HCT116 (cell line): ENCODE measurements around the gene PPP1R13L. TPM values are rescaled to one million over a fixed set of nuclear protein-coding genes. Genes with fewer than 3 reads are reported as not detected.

Experiments used
- ATAC-seq: fragments of 200-7000 bp; cut with Tn5 transposase; 2 replicates; pipeline ENCODE4 v1.9.1; 2020; ENCODE audit warnings: mild to moderate bottlenecking, moderate library complexity
- BruUV-seq: library from RNA; stranded (reverse); fragments of 400-500 nt; replicated peaks from 2 replicates; lab custom pipeline; 2021; lab: Mats Ljungman, UMichigan
- CTCF ChIA-PET: fragments of 300-600 bp; sonication (Branson Sonifier 250); formaldehyde crosslinking; loops from one replicate; lab custom pipeline; 2021; ENCODE audit warnings: antibody characterized with exemption; lab: Charles Lee
- POLR2A ChIA-PET: fragments of 300-600, 350-600 bp; sonication (Branson Sonifier 250); formaldehyde crosslinking; loops from one replicate; lab custom pipeline; 2021; ENCODE audit warnings: antibody characterized with exemption; lab: Charles Lee
- RAD21 ChIA-PET, 2 experiments: fragments of 300-600 bp; sonication (Branson Sonifier 250); formaldehyde crosslinking; loops; one replicate each; lab custom pipeline; 2023; ENCODE audit warnings: low total read pairs in 2 of 2; ENCODE audit not compliant: uncharacterized antibody in 2 of 2, unreplicated experiment in 2 of 2, low non-redundant PET in 1 of 2; lab: Charles Lee
- DNase-seq: peaks from one replicate; pipeline ENCODE4 v3.0.0-alpha.2; 2010; ENCODE audit warnings: low read depth, low spot score
- H2AFZ ChIP-seq: fragments of 200-600 bp; shearing (Covaris generic), sonication (generic); 2 replicates; pipeline ENCODE4 v1.6.1; 2017; ENCODE audit warnings: low read depth, mixed run types, mixed read lengths, antibody characterized with exemption, low read length; ENCODE audit not compliant: poor library complexity, severe bottlenecking
- H3K27ac ChIP-seq: 2 replicates; pipeline ENCODE4 v1.5.1; 2012; ENCODE audit warnings: low read depth, low read length
- H3K27me3 ChIP-seq: fragments of 200-600 bp; sonication (generic); 2 replicates; pipeline ENCODE4 v1.6.1; 2016; ENCODE audit warnings: mixed run types, low read length, mixed read lengths; ENCODE audit not compliant: insufficient read depth
- H3K36me3 ChIP-seq, 2 experiments: fragments of 200-500 bp in 1 of 2; fragments of 200-600 bp in 1 of 2; sonication (Bioruptor generic) in 1 of 2; sonication (generic) in 1 of 2; 2 replicates each; pipeline versions ENCODE4 v1.5.1 to v1.6.1; 2014 to 2016; ENCODE audit warnings: low read length in 2 of 2, inconsistent platforms in 1 of 2, mixed read lengths in 1 of 2, mixed run types in 1 of 2; ENCODE audit not compliant: insufficient read depth in 2 of 2, control insufficient read depth in 1 of 2
- H3K4me1 ChIP-seq, 2 experiments: fragments of 200-600 bp in 1 of 2; sonication (generic) in 1 of 2; 2 replicates each; pipeline versions ENCODE4 v1.5.1 to v1.6.1; 2012 to 2017; ENCODE audit warnings: low read length in 2 of 2, inconsistent platforms in 1 of 2, mild to moderate bottlenecking in 1 of 2, mixed read lengths in 1 of 2, mixed run types in 1 of 2, moderate library complexity in 1 of 2; ENCODE audit not compliant: insufficient read depth in 2 of 2, control insufficient read depth in 1 of 2
- H3K4me2 ChIP-seq: fragments of 200-600 bp; sonication (generic); 2 replicates; pipeline ENCODE4 v1.6.1; 2017; ENCODE audit warnings: mixed run types, low read length, mixed read lengths
- H3K4me3 ChIP-seq, 2 experiments: fragments of 200-600 bp in 1 of 2; sonication (generic) in 1 of 2; replicated peaks in 1 of 2; 2 replicates each; pipeline ENCODE4 v1.5.1; 2011 to 2016; ENCODE audit warnings: low read length in 2 of 2, control low read depth in 1 of 2, low read depth in 1 of 2, mild to moderate bottlenecking in 1 of 2, mixed read lengths in 1 of 2, mixed run types in 1 of 2
- H3K79me2 ChIP-seq: fragments of 200-600 bp; sonication (generic); 2 replicates; pipeline ENCODE4 v1.6.1; 2017; ENCODE audit warnings: mild to moderate bottlenecking, mixed run types, low read length, moderate library complexity, mixed read lengths; ENCODE audit not compliant: insufficient read depth
- H3K9ac ChIP-seq: fragments of 200-600 bp; sonication (generic); 2 replicates; pipeline ENCODE4 v1.6.1; 2016; ENCODE audit warnings: low read length, mixed read lengths
- H3K9me2 ChIP-seq: fragments of 200-600 bp; sonication (generic), shearing (Covaris generic); 2 replicates; pipeline ENCODE4 v1.6.1; 2017; ENCODE audit warnings: mixed run types, mild to moderate bottlenecking, moderate library complexity; ENCODE audit not compliant: insufficient read depth
- H3K9me3 ChIP-seq, 2 experiments: fragments of 200-500 bp in 1 of 2; fragments of 200-600 bp in 1 of 2; sonication (Bioruptor generic) in 1 of 2; sonication (generic) in 1 of 2; 2 replicates each; pipeline ENCODE4 v1.6.1; 2014 to 2017; ENCODE audit warnings: low read length in 2 of 2, mixed read lengths in 2 of 2, inconsistent platforms in 1 of 2, low read depth in 1 of 2, mild to moderate bottlenecking in 1 of 2, mixed run types in 1 of 2, moderate library complexity in 1 of 2; ENCODE audit not compliant: control insufficient read depth in 1 of 2, insufficient read depth in 1 of 2
- H4K20me1 ChIP-seq: fragments of 200-600 bp; sonication (generic), shearing (Covaris generic); 2 replicates; pipeline ENCODE4 v1.6.1; 2017; ENCODE audit warnings: mixed run types, mild to moderate bottlenecking, moderate library complexity; ENCODE audit not compliant: insufficient read depth
- CBX3 ChIP-seq: IDR thresholded peaks from 2 replicates; pipeline ENCODE4 v1.6.1; 2012; ENCODE audit warnings: low read depth
- CEBPB ChIP-seq: IDR thresholded peaks from 2 replicates; pipeline ENCODE4 v1.6.1; 2012; ENCODE audit warnings: low read depth
- CTCF ChIP-seq, 3 experiments: fragments of 200-600 bp in 1 of 3; sonication (generic) in 1 of 3; IDR thresholded peaks in 2 of 3; conservative IDR thresholded peaks in 1 of 3; 2 replicates each; pipeline ENCODE4 v1.5.1; 2012 to 2017; ENCODE audit warnings: low read depth in 2 of 3, low read length in 2 of 3, antibody characterized with exemption in 1 of 3, borderline replicate concordance in 1 of 3, control low read depth in 1 of 3, mild to moderate bottlenecking in 1 of 3, mixed read lengths in 1 of 3, mixed run types in 1 of 3, moderate library complexity in 1 of 3; ENCODE audit not compliant: insufficient read depth in 1 of 3
- EGR1 ChIP-seq: IDR thresholded peaks from 2 replicates; pipeline ENCODE4 v1.6.1; 2012; ENCODE audit warnings: low read depth
- ELF1 ChIP-seq: IDR thresholded peaks from 2 replicates; pipeline ENCODE4 v1.6.1; 2012; ENCODE audit warnings: low read depth, borderline replicate concordance
- EZH2phosphoT487 ChIP-seq: fragments of 200-600 bp; IDR thresholded peaks from 2 replicates; pipeline ENCODE4 v1.6.1; 2018; ENCODE audit warnings: antibody characterized with exemption, borderline replicate concordance
- FOSL1 ChIP-seq: IDR thresholded peaks from 2 replicates; pipeline ENCODE4 v1.6.1; 2012; ENCODE audit warnings: low read depth
- JUND ChIP-seq: IDR thresholded peaks from 2 replicates; pipeline ENCODE4 v1.6.1; 2012
- MAX ChIP-seq: IDR thresholded peaks from 2 replicates; pipeline ENCODE4 v1.6.1; 2012
- RAD21 ChIP-seq: IDR thresholded peaks from 2 replicates; pipeline ENCODE4 v1.6.1; 2012; ENCODE audit warnings: low read depth, mild to moderate bottlenecking
- SP1 ChIP-seq: IDR thresholded peaks from 2 replicates; pipeline ENCODE4 v1.6.1; 2012; ENCODE audit warnings: low read depth
- SRF ChIP-seq: IDR thresholded peaks from 2 replicates; pipeline ENCODE4 v1.6.1; 2012; ENCODE audit warnings: low read depth
- TCF7L2 ChIP-seq: IDR thresholded peaks from 2 replicates; pipeline ENCODE4 v1.7.0; 2011; ENCODE audit warnings: borderline replicate concordance, inconsistent platforms; ENCODE audit not compliant: insufficient read depth, insufficient read length; ENCODE audit errors: extremely low read depth
- YY1 ChIP-seq: IDR thresholded peaks from 2 replicates; pipeline ENCODE4 v1.6.1; 2011; ENCODE audit warnings: low read length, low read depth, moderate library complexity, mild to moderate bottlenecking; ENCODE audit not compliant: insufficient replicate concordance; ENCODE audit errors: extremely low read depth
- ZFX ChIP-seq: fragments of 450-650 bp; IDR thresholded peaks from 2 replicates; pipeline ENCODE4 v1.6.1; 2017
- ZNF274 ChIP-seq: fragments of 200-500 bp; sonication (Bioruptor generic); IDR thresholded peaks from 2 replicates; pipeline ENCODE4 v1.6.1; 2014; ENCODE audit warnings: mild to moderate bottlenecking, low read depth, low read length, inconsistent platforms
- intact Hi-C: fragments of 100-400 bp; cut with micrococcal nuclease; formaldehyde crosslinking; loops from 2 replicates; pipeline ENCODE4 v1.10.0; 2022
- total RNA-seq: library from RNA; stranded (reverse); gene quantifications from one replicate; pipeline ENCODE4 v1.2.1, GENCODE V29; 2021; ENCODE audit not compliant: unreplicated experiment

The PPP1R13L gene
- total RNA-seq, 1 experiment from 2014 or later, result 89.1 TPM

GRCh38 chr19:45417151-45417550 lies 12.3 kb upstream of the PPP1R13L start:
- Histone ChIP-seq H3K27me3 (no peaks in the 10 kb centered on the region), H3K4me3 (no peak overlapping the region), H3K9me2 (no peaks in the 10 kb centered on the region), H3K4me2 (peak overlapping the region; percentile 17; the same call in 1 of the 2 replicates), H3K36me3 (peaks cover 24 to 42% of the 10 kb centered on the region in 2 experiments; a peak in 3 of 4 replicates), H3K27ac (no peak overlapping the region), H3K79me2 (peaks cover 28% of the 10 kb centered on the region), H3K4me1 (peaks cover 7 to 41% of the 10 kb centered on the region in 2 experiments), H2AFZ (no peak overlapping the region), H4K20me1 (no peaks in the 10 kb centered on the region), H3K9me3 (no peaks in the 10 kb centered on the region), H3K9ac (no peak overlapping the region)
- RAD21 ChIA-PET, result no interaction called here
- DNase-seq (no peak), ATAC-seq (no peak)
- CTCF ChIA-PET, result interaction anchor here (1.4 kb wide), 1 partner anchor 22 kb away, joined by 5 read pairs; no protein-coding TSS in a partner anchor
- intact Hi-C loops, result no loop called here
- POLR2A ChIA-PET, result interaction anchor here (1.0 to 1.1 kb wide), 2 partner anchors 11 to 51 kb away, joined by 3 to 4 read pairs; partner anchors contain the start of gene FOSB
- TF ChIP-seq MAX, result no peak
- TF ChIP-seq CEBPB, result no peak
- no peak for TF ChIP-seq SRF
- TF ChIP-seq FOSL1, result no peak
- no peak for TF ChIP-seq JUND
- no peak for TF ChIP-seq EZH2phosphoT487
- TF ChIP-seq CBX3, result no peak
- no TSS peak for BruUV-seq

- peaks cover 10% of the 10 kb centered on the region; the same call in 1 of the 2 replicates for H3K79me2 ChIP-seq
- no peaks in the 10 kb centered on the region for H3K27me3 ChIP-seq
- H3K4me3 ChIP-seq, result no peak overlapping the region
- ATAC-seq (no peak), DNase-seq (no peak)
- intact Hi-C loops, result no loop called here
- H3K9me3 ChIP-seq, result no peaks in the 10 kb centered on the region
- ChIA-PET CTCF (interaction anchor here (2.2 kb wide), 1 partner anchor 64 kb away, joined by 7 read pairs; no protein-coding TSS in a partner anchor), RAD21 (no interaction called here), POLR2A (interaction anchor here (0.7 to 1.5 kb wide), 2 partner anchors 10 to 524 kb away, joined by 4 read pairs; no protein-coding TSS in a partner anchor)
- no TSS peak for BruUV-seq
- no peak overlapping the region for H3K27ac ChIP-seq
- no peaks in the 10 kb centered on the region for H3K9me2 ChIP-seq
- H4K20me1 ChIP-seq, result no peaks in the 10 kb centered on the region
- H3K36me3 ChIP-seq, result peaks cover 24 to 39% of the 10 kb centered on the region in 2 experiments; a peak in 3 of 4 replicates
- H2AFZ ChIP-seq, result no peak overlapping the region
- H3K4me1 ChIP-seq, result peaks cover 4 to 25% of the 10 kb centered on the region in 2 experiments; a peak in 3 of 4 replicates
- H3K4me2 ChIP-seq, result no peak overlapping the region
- H3K9ac ChIP-seq, result no peak overlapping the region
- TF ChIP-seq EZH2phosphoT487 (no peak), JUND (no peak), TCF7L2 (no peak), ZNF274 (no peak), EGR1 (no peak), SP1 (no peak), ELF1 (no peak), FOSL1 (no peak), RAD21 (no peak), CBX3 (no peak), YY1 (no peak), SRF (no peak), ZFX (no peak), CTCF (IDR thresholded peaks at IDR 0.05 in 2 of 3, conservative IDR thresholded peaks at IDR 0.05 in 1 of 3; ENCODE audit: borderline replicate concordance in 1 of 3, insufficient read depth in 1 of 3, low read depth in 2 of 3, low read length in 2 of 3) (no peak), CEBPB (no peak)
Observed at GRCh38 chr19:45414468-45414867, 9.6 kb upstream of the PPP1R13L start.
